GM21447 (cell line): ENCODE data around the gene DIPK2A.
A peak's percentile ranks its signal among the peaks of the same experiment; 100 is the strongest.

Source experiments
- ATAC-seq: cut with Tn5 transposase; IDR thresholded peaks from one replicate; pipeline ENCODE4 v1.9.1; 2021; ENCODE audit not compliant: unreplicated experiment

DIPK2A gene

GRCh38 chr3:143974271-143975238 lies 2.9 kb downstream of the DIPK2A start:
- ATAC-seq: no peak

GRCh38 chr3:143975554-143976152 lies 4.0 kb downstream of the DIPK2A start:
- no peak for ATAC-seq

GRCh38 chr3:143977341-143978262 lies 6.0 kb downstream of the DIPK2A start:
- peak; percentile 43 for ATAC-seq

- no peak for ATAC-seq
These were observed 6.6 kb downstream of the DIPK2A start for GRCh38 chr3:143978263-143978631.

GRCh38 chr3:143979041-143979440 lies 7.4 kb downstream of the DIPK2A start:
- no peak for ATAC-seq

- no peak for ATAC-seq
These were observed 8.2 kb downstream of the DIPK2A start for GRCh38 chr3:143979813-143980212.

GRCh38 chr3:143988306-143988705 lies 16.7 kb downstream of the DIPK2A start:
- no peak for ATAC-seq

- no peak for ATAC-seq
These were observed 17.8 kb downstream of the DIPK2A start for GRCh38 chr3:143989461-143989860.

- ATAC-seq: no peak
These were observed 20.1 kb downstream of the DIPK2A start for GRCh38 chr3:143991713-143992112.

- ATAC-seq: no peak
These were observed 26.6 kb downstream of the DIPK2A start for GRCh38 chr3:143998266-143998665.

- no peak for ATAC-seq
These were observed 31.4 kb downstream of the DIPK2A start for GRCh38 chr3:144003051-144003450.

- no peak for ATAC-seq
These were observed 38.7 kb downstream of the DIPK2A start for GRCh38 chr3:144010371-144010770.

GRCh38 chr3:144011251-144011799 lies 39.7 kb downstream of the DIPK2A start:
- ATAC-seq: no peak

- no peak for ATAC-seq
These were observed 43.5 kb downstream of the DIPK2A start for GRCh38 chr3:144015133-144015532.

GRCh38 chr3:144018776-144019175 lies 47.2 kb downstream of the DIPK2A start:
- ATAC-seq: no peak
